ENCODE results near the gene ACE.
A peak's percentile ranks its signal among the peaks of the same experiment; 100 is the strongest.

ACE gene

DNA sequence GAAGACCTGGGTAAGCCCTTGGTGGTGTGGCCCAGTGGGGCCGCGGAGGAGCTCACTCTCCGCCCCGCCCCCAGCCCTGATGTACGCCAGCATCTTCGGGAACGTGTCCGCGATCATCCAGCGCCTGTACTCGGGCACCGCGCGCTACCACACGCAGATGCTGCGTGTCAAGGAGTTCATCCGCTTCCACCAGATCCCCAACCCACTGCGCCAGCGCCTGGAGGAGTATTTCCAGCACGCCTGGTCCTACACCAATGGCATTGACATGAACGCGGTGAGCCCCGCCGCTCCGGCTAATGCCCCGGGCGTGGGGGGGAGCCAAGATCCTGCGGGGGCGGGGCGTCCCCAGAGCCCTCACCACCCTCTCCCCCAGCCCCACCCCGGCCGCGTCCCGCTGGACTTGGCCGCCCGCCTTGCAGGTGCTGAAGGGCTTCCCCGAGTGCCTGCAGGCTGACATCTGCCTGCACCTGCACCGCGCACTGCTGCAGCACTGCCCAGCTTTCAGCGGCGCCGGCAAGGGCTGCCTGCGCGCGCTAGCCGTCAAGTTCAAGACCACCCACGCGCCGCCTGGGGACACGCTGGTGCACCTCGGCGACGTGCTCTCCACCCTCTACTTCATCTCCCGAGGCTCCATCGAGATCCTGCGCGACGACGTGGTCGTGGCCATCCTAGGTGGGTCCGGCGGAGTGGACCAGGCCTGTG is 61.3 kb downstream of the ACE start:
- no peak for DNase-seq (ENCODE audit: low spot score)

DNA sequence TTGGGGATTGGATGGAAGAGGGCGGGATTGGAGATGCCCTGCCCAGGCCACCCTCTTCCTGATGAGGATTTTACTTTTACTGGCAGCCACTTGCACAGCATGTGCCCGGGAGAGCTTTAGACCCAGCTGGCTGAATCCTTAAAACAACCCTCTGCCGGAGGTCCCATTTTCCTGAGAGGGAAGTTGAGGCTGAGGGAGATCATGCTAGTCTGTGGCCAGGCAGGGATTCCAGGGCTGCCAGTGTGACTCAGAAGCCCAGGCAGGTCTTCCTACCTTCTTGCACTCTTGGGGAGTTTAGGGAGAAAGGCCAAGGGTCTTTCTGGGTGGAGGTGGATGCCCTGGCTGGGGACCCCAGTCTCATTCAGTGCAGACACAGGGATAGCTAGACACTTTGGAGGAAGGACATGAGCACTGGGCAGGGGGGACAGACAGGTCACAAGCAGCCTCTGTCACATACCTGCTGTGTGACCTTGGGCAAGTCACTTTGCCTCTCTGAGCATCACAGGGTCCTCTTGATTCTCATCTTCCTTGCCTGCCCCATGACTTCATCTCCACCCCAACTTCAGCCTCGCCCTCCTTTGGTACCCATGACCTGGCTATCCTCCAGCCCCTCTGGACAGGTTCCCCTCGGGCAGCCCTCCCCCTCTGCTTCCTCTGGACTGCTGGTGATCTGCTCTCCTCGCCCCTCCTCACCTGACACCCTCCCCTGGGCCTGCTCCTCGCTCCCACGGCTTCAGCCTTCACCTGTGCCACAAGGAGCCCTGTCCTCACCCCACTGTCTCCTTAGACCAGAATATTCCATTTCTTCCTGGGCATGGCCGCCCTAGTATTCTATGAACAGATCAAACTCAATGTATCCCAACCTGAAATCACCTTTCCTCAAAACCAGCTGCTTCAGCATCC is 62.1 kb downstream of the ACE start:
- DNase-seq (ENCODE audit: low spot score): no peak

DNA sequence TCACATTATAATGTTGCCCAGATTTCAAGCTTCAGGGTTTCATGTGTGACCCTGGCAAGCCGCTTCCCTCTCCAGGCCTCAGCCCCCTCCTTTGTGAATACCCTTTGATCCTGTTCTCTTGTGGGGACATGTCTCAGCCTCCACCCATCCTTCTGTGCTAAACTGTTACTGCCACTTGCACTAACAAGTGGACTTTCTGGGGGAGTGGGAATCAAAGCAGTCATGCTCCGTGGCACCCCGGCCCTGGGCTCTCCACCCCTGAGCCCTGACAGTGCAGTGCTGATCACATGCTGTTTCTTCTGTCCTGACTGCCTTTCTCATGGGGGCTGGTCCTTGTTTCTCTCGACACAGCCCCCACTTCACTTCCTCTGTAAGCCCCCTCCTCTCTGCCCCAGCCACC is 63.7 kb downstream of the ACE start:
- no peak for DNase-seq (ENCODE audit: low spot score)

DNA sequence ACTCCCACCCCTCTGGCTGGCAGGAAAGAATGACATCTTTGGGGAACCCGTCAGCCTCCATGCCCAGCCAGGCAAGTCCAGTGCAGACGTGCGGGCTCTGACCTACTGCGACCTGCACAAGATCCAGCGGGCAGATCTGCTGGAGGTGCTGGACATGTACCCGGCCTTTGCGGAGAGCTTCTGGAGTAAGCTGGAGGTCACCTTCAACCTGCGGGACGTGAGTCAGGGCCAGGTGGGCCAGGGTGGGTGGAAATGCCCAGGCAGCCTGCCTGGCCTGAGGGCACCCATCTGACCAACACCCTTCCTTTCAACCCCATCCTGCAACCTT is 65.3 kb downstream of the ACE start:
- DNase-seq (ENCODE audit: low spot score): no peak

DNA sequence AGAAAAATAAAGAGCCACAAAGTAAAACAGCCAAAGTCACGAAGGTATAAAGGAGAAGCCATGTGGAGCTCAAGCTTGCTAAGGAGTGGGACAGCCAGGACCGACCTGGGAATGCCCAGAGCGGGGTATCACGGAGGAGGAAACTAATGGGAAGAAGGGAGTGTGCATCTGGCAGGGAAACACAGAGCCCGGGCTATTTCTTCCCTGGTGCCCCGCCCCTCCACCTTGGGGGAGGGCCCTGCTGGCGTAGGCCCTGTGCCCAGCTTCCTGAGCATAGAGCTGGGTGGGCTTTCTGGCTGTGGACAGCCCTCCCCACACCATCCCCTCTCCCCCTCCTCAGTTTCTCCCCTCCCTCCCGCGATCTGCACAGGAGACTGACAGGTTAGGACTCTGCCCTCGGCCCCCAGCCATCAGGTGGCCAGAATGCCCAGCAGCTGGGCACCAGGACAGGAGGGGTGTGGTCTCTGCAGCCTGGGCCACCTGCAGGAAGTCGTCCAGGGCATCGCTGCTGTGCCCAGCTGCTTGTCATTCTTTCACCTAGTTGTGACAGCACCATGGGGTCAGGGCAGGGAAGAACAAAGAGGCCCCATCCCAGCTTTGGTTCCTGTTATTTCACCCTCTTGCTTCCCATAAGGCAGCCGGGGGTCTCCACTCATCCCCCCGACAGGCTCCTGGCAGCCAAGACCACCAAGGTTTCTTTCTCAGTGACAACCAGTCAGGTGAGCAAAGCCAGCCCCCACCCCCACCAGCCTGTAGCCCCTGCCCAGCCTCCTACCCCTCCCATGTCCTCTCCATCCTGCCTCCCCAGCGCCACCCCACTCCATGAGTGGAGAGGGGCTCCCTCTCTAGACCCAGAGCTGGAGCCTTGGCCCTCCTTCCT is 66.3 kb downstream of the ACE start:
- peak; percentile 3 for DNase-seq (ENCODE audit: low spot score)

DNA sequence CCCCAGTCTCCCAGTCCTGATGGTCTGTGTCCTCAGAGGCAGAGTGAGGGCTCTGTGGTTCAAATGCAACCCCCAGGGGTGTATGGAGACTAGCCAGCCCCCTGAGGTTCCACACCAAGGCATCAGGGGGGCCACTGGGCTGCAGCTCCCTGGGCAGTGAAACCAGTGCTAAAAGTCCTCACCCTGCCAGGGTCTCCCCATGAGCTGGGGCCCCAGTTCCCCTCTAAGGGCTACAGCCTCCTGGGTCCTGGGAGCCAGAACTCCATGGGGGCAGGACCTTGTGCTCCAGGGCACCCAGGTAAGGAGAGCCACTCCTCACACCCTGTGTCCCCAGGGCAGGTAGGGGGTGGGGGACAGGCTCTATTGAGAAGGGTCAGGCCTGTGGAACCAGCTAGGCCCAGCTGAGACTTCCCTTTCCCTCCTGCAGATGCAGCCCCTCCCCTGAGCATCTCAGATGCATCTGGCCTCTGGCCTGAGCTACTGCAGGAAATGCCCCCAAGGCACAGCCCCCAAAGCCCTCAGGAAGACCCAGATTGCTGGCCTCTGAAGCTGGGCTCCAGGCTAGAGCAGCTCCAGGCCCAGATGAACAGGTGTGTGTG is 67.1 kb downstream of the ACE start:
- peak; percentile 2 for DNase-seq (ENCODE audit: low spot score)

DNA sequence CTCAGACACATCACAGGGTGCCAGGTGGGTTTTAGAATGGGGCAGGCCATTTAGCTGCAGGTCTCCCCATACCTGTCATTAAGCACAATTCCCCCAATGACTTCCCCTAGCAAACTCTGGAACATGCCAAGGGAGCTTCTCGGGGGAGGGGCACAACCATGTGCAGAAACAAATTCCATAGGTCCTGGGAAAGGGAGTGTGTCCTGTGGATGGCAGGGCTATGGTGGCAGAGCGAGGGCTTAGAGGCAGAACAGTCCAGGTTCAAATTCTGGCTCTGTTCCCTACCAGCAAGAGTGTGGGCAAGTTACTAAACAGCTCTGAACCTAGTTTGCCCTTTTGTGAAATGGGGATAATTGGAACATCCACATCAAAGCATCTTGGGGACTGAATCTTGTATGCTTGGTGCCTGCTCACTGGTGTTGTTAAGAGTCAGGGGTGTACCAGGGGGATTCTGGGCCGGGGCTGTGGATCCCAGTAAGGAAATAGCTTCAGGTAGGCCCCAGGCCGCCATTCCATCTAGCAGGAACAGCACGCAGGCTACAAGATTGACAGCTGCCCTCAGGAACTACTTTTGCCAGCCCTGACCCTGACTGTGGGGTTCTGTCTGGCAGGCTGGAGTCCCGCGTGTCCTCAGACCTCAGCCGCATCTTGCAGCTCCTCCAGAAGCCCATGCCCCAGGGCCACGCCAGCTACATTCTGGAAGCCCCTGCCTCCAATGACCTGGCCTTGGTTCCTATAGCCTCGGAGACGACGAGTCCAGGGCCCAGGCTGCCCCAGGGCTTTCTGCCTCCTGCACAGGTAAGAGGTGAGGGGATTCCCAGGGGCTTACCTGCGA is 67.8 kb downstream of the ACE start:
- peak; percentile 5 for DNase-seq (ENCODE audit: low spot score)

DNA sequence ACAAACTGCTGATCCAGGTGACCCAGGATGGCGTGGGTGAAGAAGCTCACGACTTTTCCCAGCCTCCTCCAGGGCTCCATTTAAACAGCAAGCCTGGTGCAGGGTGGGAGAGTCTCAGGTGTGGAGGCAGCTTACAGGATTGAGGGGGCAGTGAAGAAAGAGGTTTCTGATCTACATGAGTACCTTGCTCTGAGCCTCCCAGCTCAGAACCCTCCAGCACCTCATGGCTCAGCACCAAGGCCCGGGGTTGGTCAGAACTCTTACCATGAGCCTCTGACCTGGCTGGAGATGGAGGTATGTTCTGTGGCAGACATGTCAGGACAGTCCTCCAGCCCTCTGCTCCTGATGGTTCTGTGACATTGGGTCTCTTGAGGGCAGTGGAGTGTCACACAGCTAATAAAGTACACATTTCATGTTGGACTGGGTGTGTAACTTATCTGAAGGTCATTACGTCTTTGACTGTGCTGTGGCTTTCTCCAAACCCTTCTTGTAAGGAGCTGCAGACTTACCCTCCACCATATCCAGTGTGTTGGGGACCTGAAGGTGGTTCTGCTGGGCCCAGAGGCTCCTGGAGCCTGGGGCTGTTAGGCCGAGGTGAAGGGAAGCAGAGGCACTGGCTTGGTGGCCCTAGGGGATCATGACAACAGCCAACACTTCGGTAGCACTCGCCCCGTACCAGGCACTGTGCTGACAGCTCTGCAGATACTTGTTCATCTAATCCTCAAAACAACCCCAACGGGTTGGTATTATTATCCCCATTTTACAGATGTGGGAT is 69.6 kb downstream of the ACE start:
- no peak for DNase-seq (ENCODE audit: low spot score)

DNA sequence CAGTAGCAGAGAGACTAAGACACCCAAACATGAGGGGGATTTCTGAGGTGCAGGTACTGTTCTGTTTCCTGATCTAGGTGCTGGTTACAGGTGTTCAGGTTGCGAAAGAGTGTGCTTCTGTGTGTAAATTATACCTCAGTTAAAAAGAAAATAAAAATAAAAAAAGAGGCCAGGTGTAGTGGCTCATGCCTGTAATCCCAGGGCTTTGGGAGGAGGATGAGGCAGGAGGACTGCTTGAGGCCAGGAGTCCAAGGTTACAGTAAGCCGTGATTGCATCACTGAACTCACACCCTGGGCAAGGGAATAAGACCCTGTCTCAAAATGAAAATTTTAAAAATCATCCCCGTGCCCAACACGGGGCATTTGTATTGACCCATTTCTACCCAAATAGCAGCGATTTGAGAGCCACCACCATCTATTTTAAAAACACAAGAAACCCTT is 70.2 kb downstream of the ACE start:
- no peak for DNase-seq (ENCODE audit: low spot score)

Data from hepatic stellate cell (primary cell).